ENCODE data around the gene PDE3A. TPM values are rescaled to one million over a fixed set of nuclear protein-coding genes. Genes with fewer than 3 reads are reported as not detected.

Gene PDE3A
- total RNA-seq, 1 donor from 2014 or later = 12.0 TPM

- no peaks in the 10 kb centered on the region for H3K9me3 Mint-ChIP-seq
- DNase-seq (ENCODE audit: low spot score in 2 of 2, unreplicated experiment in 2 of 2) = no peak
- no peaks in the 10 kb centered on the region for H3K36me3 Mint-ChIP-seq
- no peak for TF ChIP-seq CTCF (IDR thresholded peaks at IDR 0.05; ENCODE audit: unreplicated experiment)
- H3K4me3 Mint-ChIP-seq = no peak overlapping the region
- H3K4me1 Mint-ChIP-seq = peaks cover 31% of the 10 kb centered on the region
- H3K27me3 Mint-ChIP-seq (ENCODE audit: low read depth) = no peaks in the 10 kb centered on the region
- no peak overlapping the region for H3K27ac Mint-ChIP-seq
These were observed 56.5 kb downstream of the PDE3A start for GRCh38 chr12:20424841-20425240.

- Mint-ChIP-seq H3K27me3 (ENCODE audit: low read depth) (no peaks in the 10 kb centered on the region), H3K9me3 (no peaks in the 10 kb centered on the region), H3K4me1 (peaks cover 39% of the 10 kb centered on the region), H3K4me3 (no peak overlapping the region), H3K27ac (no peak overlapping the region), H3K36me3 (no peaks in the 10 kb centered on the region)
- no peak for TF ChIP-seq CTCF (IDR thresholded peaks at IDR 0.05; ENCODE audit: unreplicated experiment)
- no peak for DNase-seq (ENCODE audit: low spot score in 2 of 2, unreplicated experiment in 2 of 2)
These were observed 57.9 kb downstream of the PDE3A start for GRCh38 chr12:20426191-20426590.

- H3K4me1 Mint-ChIP-seq = peaks cover 36% of the 10 kb centered on the region
- no peak overlapping the region for H3K4me3 Mint-ChIP-seq
- H3K9me3 Mint-ChIP-seq = no peaks in the 10 kb centered on the region
- no peak for TF ChIP-seq CTCF (IDR thresholded peaks at IDR 0.05; ENCODE audit: unreplicated experiment)
- H3K27ac Mint-ChIP-seq = no peak overlapping the region
- H3K36me3 Mint-ChIP-seq = no peaks in the 10 kb centered on the region
- no peaks in the 10 kb centered on the region for H3K27me3 Mint-ChIP-seq (ENCODE audit: low read depth)
- DNase-seq (ENCODE audit: low spot score in 2 of 2, unreplicated experiment in 2 of 2) = no peak
These were observed 58.6 kb downstream of the PDE3A start for GRCh38 chr12:20426957-20427356.

GRCh38 chr12:20429852-20430251 is 61.5 kb downstream of the PDE3A start:
- TF ChIP-seq CTCF (IDR thresholded peaks at IDR 0.05; ENCODE audit: unreplicated experiment) = no peak
- no peak overlapping the region for H3K4me3 Mint-ChIP-seq
- no peaks in the 10 kb centered on the region for H3K27me3 Mint-ChIP-seq (ENCODE audit: low read depth)
- peaks cover 37% of the 10 kb centered on the region for H3K4me1 Mint-ChIP-seq
- H3K36me3 Mint-ChIP-seq = no peaks in the 10 kb centered on the region
- H3K9me3 Mint-ChIP-seq = no peaks in the 10 kb centered on the region
- no peak for DNase-seq (ENCODE audit: low spot score in 2 of 2, unreplicated experiment in 2 of 2)
- peak overlapping the region; percentile 67 for H3K27ac Mint-ChIP-seq

- H3K9me3 Mint-ChIP-seq = no peaks in the 10 kb centered on the region
These were observed 64.0 kb downstream of the PDE3A start for GRCh38 chr12:20432290-20432689.

More at GRCh38 chr12:20432290-20432689, 64.0 kb downstream of the PDE3A start:
- Mint-ChIP-seq H3K4me1 (peaks cover 59% of the 10 kb centered on the region), H3K36me3 (no peaks in the 10 kb centered on the region), H3K27ac (no peak overlapping the region), H3K27me3 (ENCODE audit: low read depth) (no peaks in the 10 kb centered on the region), H3K4me3 (no peak overlapping the region)
- no peak for DNase-seq (ENCODE audit: low spot score in 2 of 2, unreplicated experiment in 2 of 2)
- no peak for TF ChIP-seq CTCF (IDR thresholded peaks at IDR 0.05; ENCODE audit: unreplicated experiment)

Data from mesothelial cell of epicardium (in vitro differentiated cells).